ENCODE results near the gene ANO7.

GRCh38 chr2:241202681-241203080 is 14.2 kb downstream of the ANO7 start:
- TF ChIP-seq CTCF (conservative IDR thresholded peaks at IDR 0.05; ENCODE audit: low read length) (no peak), EZH2phosphoT487 (IDR thresholded peaks at IDR 0.05; ENCODE audit: borderline replicate concordance, low read depth, low read length) (no peak)
